ENCODE results near the gene ARPC5L.
"Not testable (repeated sequence)": the region's sequence is repeated elsewhere in the genome, so short reads cannot be mapped to it uniquely, and the experiment has no call there.

The ARPC5L gene

GRCh38 chr9:124861342-124862229 lies at the start of gene ARPC5L, which contains the start of gene RPL35:
Gene ARPC5L (plus strand): TSS chr9:124862130. CDS start chr9:124869291, 7,161 bp downstream.
Gene RPL35 (minus strand): TSS chr9:124861957. CDS start chr9:124861912, 45 bp downstream.
- DNase-seq (ENCODE audit: low read depth in 2 of 2) = peak; percentile 92 to 95

GRCh38 chr9:124812441-124812876 lies 49.5 kb upstream of the ARPC5L start:
- no peak for DNase-seq (ENCODE audit: low read depth in 2 of 2)

- no peak for DNase-seq (ENCODE audit: low read depth in 2 of 2)
Measured at GRCh38 chr9:124813041-124813440, 48.9 kb upstream of the ARPC5L start.

GRCh38 chr9:124813501-124814163 lies 48.3 kb upstream of the ARPC5L start:
- no peak for DNase-seq (ENCODE audit: low read depth in 2 of 2)

- no peak for DNase-seq (ENCODE audit: low read depth in 2 of 2)
Measured at GRCh38 chr9:124814164-124814535, 47.8 kb upstream of the ARPC5L start.

- no peak for DNase-seq (ENCODE audit: low read depth in 2 of 2)
Measured at GRCh38 chr9:124815601-124816000, 46.3 kb upstream of the ARPC5L start.

- no peak for DNase-seq (ENCODE audit: low read depth in 2 of 2)
Measured at GRCh38 chr9:124818431-124819281, 43.3 kb upstream of the ARPC5L start.

- no peak for DNase-seq (ENCODE audit: low read depth in 2 of 2)
Measured at GRCh38 chr9:124820698-124821623, 41.0 kb upstream of the ARPC5L start.

- DNase-seq (ENCODE audit: low read depth in 2 of 2) = no peak
Measured at GRCh38 chr9:124828489-124829333, 33.2 kb upstream of the ARPC5L start.

GRCh38 chr9:124829334-124829669 lies 32.6 kb upstream of the ARPC5L start:
- no peak for DNase-seq (ENCODE audit: low read depth in 2 of 2)

- no peak for DNase-seq (ENCODE audit: low read depth in 2 of 2)
Measured at GRCh38 chr9:124830593-124830992, 31.3 kb upstream of the ARPC5L start.

GRCh38 chr9:124831642-124832364 lies 30.1 kb upstream of the ARPC5L start:
- DNase-seq (ENCODE audit: low read depth in 2 of 2) = no peak

GRCh38 chr9:124834591-124834990 lies 27.3 kb upstream of the ARPC5L start:
- no peak for DNase-seq (ENCODE audit: low read depth in 2 of 2)

GRCh38 chr9:124835026-124835557 lies 26.8 kb upstream of the ARPC5L start:
- DNase-seq (ENCODE audit: low read depth in 2 of 2) = no peak

- DNase-seq (ENCODE audit: low read depth in 2 of 2) = not testable (repeated sequence)
Measured at GRCh38 chr9:124838132-124838531, 23.8 kb upstream of the ARPC5L start.

GRCh38 chr9:124838567-124839275 lies 23.2 kb upstream of the ARPC5L start:
- DNase-seq (ENCODE audit: low read depth in 2 of 2) = not testable (repeated sequence)

- DNase-seq (ENCODE audit: low read depth in 2 of 2) = no peak
Measured at GRCh38 chr9:124839612-124840299, 22.2 kb upstream of the ARPC5L start.

All from stimulated activated CD8-positive, alpha-beta memory T cell treated with anti-CD3 and anti-CD28 coated beads, Interleukin-7, amount 100 ng/mL, for 4 hours (primary cell).